Measurements from ENCODE around the gene CDK5R1.

Gene CDK5R1

DNA sequence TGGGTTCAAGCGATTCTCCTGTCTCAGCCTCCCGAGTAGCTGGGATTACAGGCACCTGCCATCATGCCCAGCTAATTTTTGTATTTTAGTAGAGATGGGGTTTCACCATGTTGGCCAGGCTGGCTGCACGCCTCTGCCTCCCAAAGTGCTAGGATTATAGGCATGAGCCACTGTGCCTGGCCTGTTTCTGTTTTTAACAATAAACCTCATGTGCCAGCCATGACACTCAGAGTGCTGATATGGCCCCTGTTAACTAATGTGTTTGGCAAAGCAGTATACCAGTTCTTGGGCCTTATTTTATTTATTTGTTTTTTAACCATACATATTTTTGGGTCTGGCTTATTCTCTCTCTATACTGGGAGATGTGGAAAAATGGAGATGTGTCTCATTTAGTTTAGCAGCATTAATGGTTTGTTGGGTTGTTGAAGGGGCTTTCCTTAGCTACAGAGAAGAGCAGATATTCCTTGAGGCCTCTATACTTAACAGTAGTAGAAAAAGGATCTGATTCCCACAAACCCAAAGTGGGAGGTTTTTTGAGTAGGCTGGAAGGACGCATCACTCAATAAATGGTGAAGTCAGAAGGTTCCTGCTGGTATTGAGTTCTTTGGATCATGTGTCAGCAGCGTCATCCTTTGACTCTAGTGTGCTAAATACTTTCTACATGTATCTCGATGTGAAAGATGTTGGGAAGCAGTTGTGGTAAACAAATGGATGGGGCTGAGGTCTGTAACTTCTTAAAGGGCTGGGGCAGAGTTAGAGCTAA, 16.2 kb upstream of the CDK5R1 start:
- in situ Hi-C loops (cut with HindIII; ENCODE audit: low sequenced_read_pairs): no loop called here

DNA sequence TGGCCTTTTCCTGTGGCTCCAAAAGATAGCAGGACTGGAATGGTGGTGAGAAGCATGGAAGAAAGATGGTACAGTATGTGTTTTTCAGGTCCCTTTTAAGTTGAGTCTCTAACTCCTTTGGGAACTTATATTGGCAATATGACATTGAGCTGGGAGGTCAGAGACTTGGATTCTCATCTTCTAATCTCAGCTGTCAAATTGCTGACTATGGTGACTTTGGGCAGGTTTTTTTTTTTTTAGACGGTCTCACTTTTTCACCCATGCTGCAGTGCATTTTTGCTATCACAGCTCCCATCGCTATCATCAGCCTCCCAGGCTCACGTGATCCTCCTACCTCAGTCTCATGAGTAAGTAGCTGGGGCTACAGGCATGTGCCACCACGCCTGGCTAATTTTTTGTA, 15.1 kb upstream of the CDK5R1 start:
- in situ Hi-C loops (cut with HindIII; ENCODE audit: low sequenced_read_pairs): no loop called here

GRCh38 chr17:32475258-32475657, 11.5 kb upstream of the CDK5R1 start:
- in situ Hi-C loops (cut with HindIII; ENCODE audit: low sequenced_read_pairs): no loop called here

DNA sequence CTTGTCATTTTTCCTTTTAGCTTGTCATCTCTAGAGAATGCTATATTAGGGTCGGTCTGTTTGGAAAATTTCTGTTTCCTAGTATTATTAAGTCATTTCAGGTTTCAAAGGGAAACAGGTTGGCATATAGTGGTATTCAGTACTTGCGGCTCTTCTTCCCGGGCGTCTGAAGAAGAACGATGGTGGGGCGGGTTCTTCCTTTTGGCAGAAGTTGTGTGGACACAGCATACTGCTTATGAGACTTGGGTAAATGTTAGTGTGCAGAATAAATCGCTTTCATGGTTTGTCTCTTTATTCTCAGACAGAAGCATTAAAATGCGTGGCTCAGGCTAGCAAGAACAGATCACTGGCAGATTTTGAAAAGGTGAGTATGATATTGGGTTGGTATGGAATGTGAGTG, 9.6 kb upstream of the CDK5R1 start:
- in situ Hi-C loops (cut with HindIII; ENCODE audit: low sequenced_read_pairs): no loop called here

- in situ Hi-C loops (cut with HindIII; ENCODE audit: low sequenced_read_pairs): no loop called here
Observed at GRCh38 chr17:32479074-32479617, 7.6 kb upstream of the CDK5R1 start.

- in situ Hi-C loops (cut with HindIII; ENCODE audit: low sequenced_read_pairs): no loop called here
Observed at GRCh38 chr17:32481193-32481592, 5.6 kb upstream of the CDK5R1 start.

- in situ Hi-C loops (cut with HindIII; ENCODE audit: low sequenced_read_pairs): no loop called here
Observed at GRCh38 chr17:32482568-32483320, 4.0 kb upstream of the CDK5R1 start.

DNA sequence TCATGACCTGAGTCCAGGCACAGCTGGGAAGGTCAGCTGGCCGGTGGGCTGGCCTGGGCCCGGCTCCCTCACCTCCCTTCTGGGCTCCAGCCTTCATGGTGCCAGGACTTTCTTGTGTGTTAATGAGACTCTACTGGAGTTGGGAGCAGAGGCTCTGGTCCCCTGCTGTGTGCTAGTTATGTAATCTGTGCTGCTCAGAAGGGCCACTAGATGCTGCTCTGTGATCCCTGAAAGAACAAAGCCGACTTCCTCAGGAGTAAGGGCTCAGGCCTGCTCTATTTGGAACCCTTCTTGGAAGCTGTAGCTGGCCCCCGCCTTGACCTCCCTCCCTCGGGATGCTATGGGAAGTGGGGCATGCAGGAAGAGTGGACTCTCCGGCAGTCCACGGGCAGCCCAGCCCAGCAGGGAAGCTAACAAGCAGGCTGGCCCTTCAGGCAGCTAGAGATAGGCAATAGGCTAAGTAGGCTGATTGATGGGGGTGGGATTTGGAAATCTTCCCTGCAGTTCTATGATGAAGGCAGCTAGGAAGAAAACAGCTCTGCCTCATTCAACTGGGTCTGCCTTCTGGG, 3.3 kb upstream of the CDK5R1 start:
- in situ Hi-C loops (cut with HindIII; ENCODE audit: low sequenced_read_pairs): no loop called here

DNA sequence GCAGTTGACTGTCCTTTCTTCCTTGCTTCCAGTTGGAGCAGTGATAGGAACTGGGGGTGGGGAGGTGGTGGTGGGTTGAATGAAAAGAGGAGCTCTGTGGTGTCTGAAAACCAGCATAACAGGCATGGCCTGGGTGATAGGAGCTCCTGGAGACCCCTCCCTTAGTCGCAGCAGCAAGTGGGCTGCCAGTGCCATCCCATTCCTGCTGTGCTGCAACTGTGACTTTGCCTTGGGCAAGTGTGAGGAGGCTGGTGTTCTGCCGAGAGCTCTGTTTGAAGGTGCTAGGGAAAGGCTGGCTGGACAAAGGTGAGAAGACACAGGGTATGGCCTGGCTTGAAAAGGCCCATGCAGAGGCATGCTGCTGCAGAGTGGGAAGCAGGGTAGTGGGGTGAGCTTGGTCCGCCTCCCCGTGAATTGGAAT, 2.7 kb upstream of the CDK5R1 start:
- in situ Hi-C loops (cut with HindIII; ENCODE audit: low sequenced_read_pairs): no loop called here

- in situ Hi-C loops (cut with HindIII; ENCODE audit: low sequenced_read_pairs): no loop called here
Observed at GRCh38 chr17:32484628-32485027, 2.2 kb upstream of the CDK5R1 start.

DNA sequence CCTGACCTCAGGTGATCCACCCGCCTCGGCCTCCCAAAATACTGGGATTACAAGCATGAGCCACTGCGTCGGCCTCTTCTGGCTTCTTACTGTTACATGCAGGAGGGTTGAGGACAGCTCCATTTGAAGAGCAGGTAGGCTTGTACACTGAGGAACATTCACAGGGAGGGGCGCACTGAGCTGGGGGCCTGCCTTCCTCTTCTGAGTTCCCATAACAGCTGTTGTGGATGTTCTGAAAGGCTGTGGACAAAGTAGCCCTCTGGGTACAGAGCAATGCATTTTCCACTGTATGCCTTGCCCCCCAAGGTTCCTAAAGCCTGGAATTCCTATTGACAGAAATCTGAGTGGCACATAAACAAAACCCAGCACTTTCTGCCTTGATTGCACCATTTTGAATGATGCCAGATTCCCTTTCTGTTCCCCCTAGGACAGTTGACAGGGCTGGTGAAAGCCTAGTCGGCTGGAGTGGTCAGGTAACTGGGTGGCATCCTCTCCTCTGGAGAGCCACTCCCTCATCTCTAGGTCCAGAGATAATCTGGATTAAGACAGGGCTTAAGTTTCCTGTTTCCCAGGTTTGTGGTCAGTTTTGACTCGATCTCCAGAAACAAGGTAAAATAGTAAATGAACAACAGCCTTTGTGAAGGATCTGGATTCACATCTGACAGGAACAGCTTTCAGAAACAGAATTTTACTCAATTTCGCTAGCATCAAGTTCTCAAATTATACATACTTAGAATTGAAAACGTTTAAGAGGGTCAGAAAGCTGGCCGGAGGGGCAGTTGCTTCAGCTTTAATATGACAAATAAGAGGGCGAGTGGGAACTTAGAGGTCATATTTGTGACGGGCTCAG, 1.3 kb upstream of the CDK5R1 start:
- in situ Hi-C loops (cut with HindIII; ENCODE audit: low sequenced_read_pairs): no loop called here

DNA sequence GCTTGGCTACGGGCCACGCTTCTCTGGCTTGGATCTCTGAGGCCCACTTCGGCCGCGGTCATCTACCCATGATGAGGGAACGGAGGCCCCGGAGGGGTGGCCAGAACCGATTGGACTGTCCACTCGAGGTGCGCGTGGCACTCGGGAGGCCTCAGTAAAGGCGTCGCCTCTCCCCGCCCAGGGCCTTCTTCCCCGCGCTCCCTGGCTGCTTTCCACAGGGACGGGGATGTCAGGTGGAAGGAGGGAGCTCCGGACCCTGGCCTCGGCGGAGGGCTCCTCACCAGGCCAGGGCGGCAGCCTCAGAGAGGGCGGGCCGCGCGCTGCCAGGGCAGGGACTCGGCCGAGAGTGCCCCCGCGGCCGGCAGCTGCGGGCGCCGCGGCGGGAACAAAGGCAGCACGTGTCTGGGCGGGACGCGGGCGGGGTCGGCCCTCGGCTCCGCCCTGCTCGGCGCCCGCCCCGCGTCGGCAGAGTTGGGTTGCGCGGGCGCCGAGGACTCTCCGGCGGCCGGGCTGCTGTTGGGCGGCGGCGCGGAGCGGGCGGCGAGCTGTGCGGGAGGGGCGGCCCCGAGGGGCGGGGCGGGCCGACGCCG, 587 bp upstream of the CDK5R1 start:
- in situ Hi-C loops (cut with HindIII; ENCODE audit: low sequenced_read_pairs): no loop called here

- in situ Hi-C loops (cut with HindIII; ENCODE audit: low sequenced_read_pairs): no loop called here
Observed at GRCh38 chr17:32487473-32488176, 832 bp downstream of the CDK5R1 start.

DNA sequence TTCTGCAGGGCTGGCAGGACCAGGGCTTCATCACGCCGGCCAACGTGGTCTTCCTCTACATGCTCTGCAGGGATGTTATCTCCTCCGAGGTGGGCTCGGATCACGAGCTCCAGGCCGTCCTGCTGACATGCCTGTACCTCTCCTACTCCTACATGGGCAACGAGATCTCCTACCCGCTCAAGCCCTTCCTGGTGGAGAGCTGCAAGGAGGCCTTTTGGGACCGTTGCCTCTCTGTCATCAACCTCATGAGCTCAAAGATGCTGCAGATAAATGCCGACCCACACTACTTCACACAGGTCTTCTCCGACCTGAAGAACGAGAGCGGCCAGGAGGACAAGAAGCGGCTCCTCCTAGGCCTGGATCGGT, 1.4 kb downstream of the CDK5R1 start:
- in situ Hi-C loops (cut with HindIII; ENCODE audit: low sequenced_read_pairs): no loop called here

- in situ Hi-C loops (cut with HindIII; ENCODE audit: low sequenced_read_pairs): no loop called here
Observed at GRCh38 chr17:32488604-32489180, 1.9 kb downstream of the CDK5R1 start.

GRCh38 chr17:32489320-32490100, 2.7 kb downstream of the CDK5R1 start:
- in situ Hi-C loops (cut with HindIII; ENCODE audit: low sequenced_read_pairs): no loop called here

- in situ Hi-C loops (cut with HindIII; ENCODE audit: low sequenced_read_pairs): no loop called here
Observed at GRCh38 chr17:32490101-32490482, 3.3 kb downstream of the CDK5R1 start.

DNA sequence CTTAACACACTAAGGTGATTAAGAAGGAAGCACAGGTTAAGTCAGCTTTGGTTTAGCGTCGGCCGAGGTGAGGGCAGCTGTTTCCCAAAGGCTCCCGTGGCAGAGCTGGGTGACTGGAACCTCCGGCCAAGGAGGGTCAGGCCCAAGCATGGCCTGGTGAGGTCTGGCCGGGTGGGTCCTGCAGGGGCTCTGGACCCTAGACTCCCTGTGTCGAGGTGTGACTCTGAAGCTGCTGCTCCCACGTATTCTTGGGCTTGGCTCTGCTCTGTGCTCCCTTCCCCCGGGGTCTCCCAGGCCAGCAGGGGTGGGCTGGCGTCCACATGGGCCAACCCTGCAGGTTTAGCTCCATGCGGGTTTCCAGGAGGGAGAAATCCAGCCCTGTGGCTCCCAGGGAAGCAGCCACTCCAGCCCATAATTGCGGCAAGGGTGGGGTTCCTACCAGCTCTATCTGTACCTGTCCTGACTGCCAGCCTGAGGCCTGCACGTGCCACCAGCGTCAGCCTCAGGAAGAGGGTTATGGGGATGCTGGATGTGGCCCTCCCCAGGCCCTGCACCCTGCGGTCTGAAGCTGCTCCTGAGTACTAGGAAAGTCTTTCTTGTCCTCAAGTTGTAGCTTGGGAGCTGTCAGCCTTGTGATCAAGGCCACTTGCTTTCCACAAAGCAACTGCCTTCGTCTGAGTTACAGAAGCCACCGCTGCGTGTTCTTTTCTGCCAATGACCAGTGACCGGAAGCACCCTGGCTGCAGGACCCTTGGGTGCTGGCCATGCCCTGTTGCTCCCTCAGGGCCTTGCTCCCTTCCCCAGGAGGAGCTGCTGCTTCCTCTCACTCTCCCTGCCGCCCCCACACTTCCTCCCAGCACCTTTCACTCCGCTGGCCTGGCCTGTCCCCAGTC, 4.8 kb downstream of the CDK5R1 start:
- in situ Hi-C loops (cut with HindIII; ENCODE audit: low sequenced_read_pairs): no loop called here
